Measurements from ENCODE around the gene LDLRAD2. TPM values are rescaled to one million over a fixed set of nuclear protein-coding genes. Genes with fewer than 3 reads are reported as not detected.
"Not testable (repeated sequence)": the region's sequence is repeated elsewhere in the genome, so short reads cannot be mapped to it uniquely, and the experiment has no call there.

The LDLRAD2 gene
- total RNA-seq, 1 donor from 2014 or later: 0.17 TPM

DNA sequence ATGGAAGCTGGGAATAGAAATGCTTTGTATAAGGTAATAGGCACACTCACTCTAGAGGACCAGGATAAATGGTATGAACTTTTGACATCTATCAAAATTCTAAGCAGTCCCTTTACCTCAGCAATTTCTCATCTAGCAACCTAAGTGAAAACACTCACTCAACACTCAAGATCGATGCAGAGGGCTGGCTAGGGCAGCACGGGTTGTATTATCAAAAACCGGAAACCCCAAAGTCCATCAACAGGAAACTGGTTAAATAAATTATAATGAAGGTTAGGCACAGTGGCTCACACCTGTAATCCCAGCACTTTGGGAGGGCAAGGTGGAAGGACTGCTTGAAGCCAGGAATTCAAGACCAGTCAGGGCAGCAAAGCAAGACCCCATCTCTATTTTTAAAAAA, 38.5 kb upstream of the LDLRAD2 start:
- TF ChIP-seq, protein P1, sequence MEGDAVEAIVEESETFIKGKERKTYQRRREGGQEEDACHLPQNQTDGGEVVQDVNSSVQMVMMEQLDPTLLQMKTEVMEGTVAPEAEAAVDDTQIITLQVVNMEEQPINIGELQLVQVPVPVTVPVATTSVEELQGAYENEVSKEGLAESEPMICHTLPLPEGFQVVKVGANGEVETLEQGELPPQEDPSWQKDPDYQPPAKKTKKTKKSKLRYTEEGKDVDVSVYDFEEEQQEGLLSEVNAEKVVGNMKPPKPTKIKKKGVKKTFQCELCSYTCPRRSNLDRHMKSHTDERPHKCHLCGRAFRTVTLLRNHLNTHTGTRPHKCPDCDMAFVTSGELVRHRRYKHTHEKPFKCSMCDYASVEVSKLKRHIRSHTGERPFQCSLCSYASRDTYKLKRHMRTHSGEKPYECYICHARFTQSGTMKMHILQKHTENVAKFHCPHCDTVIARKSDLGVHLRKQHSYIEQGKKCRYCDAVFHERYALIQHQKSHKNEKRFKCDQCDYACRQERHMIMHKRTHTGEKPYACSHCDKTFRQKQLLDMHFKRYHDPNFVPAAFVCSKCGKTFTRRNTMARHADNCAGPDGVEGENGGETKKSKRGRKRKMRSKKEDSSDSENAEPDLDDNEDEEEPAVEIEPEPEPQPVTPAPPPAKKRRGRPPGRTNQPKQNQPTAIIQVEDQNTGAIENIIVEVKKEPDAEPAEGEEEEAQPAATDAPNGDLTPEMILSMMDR (conservative IDR thresholded peaks at IDR 0.05; ENCODE audit: low read depth, low read length): no peak
- no peak for DNase-seq (ENCODE audit: low read depth)
- H3K4me3 ChIP-seq (ENCODE audit: low read depth, low read length): no peak overlapping the region

DNA sequence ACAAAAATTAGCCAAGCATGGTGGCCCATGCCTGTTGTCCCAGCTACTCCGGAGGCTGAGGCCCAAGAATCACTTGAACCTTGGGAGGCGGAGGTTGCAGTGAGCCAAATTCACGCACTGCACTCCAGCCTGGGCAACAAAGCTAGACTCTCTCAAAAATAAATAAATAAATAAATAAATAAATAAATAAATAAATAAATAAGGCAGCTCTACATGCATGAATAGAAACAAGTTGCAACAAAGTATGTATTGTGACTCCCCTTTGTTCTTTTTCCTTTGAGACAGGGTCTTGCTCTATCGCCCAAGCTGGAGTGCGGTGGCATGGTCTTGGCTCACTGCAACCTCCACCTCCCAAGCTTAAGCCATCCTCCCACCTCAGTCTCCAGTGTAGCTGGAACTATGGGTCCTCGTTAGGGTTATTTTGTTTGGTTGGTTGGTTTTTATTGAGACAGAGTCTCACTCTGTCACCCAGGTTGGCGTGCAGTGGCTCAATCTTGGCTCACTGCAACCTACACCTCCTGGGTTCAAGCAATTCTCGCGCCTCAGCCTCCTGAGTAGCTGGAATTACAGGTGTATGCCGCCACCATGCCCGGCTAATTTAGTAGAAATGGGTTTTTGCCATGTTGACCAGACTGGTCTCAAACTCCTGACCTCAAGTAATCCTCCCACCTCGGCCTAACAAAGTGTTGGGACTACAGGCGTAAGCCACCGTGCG, 37.1 kb upstream of the LDLRAD2 start:
- no peak for DNase-seq (ENCODE audit: low read depth)
- TF ChIP-seq, protein P1 (conservative IDR thresholded peaks at IDR 0.05; ENCODE audit: low read depth, low read length): no peak

DNA sequence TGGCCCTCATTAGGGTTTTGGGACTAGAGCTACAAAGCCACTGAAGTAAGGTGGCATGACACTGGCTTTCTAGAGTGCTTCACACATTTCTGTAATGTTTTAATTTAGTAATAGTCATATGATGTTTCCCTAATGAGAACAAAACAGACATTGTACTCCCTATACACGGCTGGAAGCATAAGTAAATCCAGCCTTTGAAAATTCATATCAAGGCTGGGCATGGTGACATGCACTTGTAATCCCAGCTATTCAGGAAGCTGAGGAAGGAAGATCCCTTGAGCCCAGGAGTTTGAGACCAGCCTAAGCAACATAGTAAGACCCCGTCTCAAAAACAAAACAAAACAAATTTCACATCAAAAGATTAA, 36.5 kb upstream of the LDLRAD2 start:
- H3K4me3 ChIP-seq (ENCODE audit: low read depth, low read length): no peak overlapping the region

More for the DNA sequence above, 37.1 kb upstream of the LDLRAD2 start:
- H3K4me3 ChIP-seq (ENCODE audit: low read depth, low read length): no peak overlapping the region

DNA sequence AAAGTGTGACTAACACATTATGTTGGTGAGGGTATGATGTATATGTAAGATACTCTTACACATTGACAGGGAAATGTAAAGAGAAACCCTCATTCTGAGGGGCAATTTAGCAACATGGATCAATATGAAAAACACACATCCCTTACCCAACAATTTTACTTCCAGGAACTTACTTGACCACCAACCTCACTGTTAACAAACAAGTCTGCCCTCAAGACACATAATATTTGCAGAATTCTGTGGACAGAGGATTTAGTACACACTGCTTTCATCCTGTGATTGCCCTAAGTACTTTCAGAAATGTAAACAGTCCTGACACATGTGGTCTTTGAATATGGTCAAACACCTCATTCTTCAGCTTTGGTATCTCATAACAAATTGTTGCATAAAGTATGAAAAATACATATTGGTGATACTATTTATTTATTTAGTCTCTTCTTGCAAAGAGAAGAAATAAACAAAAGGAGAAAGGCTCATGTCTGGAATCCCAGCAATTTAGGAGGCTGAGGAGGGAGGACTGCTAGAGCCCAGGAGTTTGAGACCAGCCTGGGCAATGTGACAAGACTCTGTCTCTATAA, 36.0 kb upstream of the LDLRAD2 start:
- H3K4me3 ChIP-seq (ENCODE audit: low read depth, low read length): no peak overlapping the region
- DNase-seq (ENCODE audit: low read depth): no peak
- TF ChIP-seq, protein P1 (conservative IDR thresholded peaks at IDR 0.05; ENCODE audit: low read depth, low read length): no peak

More for the DNA sequence above, 36.5 kb upstream of the LDLRAD2 start:
- DNase-seq (ENCODE audit: low read depth): no peak
- TF ChIP-seq, protein P1 (conservative IDR thresholded peaks at IDR 0.05; ENCODE audit: low read depth, low read length): no peak

DNA sequence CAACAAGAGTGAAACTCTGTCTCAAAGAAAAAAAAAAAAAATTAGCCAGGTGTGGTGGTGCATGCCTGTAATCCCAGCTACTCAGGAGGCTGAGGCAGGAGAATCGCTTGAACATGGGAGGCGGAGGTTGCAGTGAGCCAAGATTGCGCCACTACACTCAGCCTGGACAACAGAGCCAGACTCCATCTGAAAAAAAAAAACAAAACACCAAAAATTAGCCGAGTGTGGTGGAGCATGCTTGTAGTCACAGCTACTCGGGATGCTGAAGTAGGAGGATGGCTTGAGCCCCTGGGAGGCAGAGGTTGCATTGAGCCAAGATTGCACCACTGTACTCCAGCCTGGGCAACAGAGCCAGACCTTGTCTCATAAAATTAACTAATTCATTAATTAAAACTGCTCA, 35.1 kb upstream of the LDLRAD2 start:
- not testable (repeated sequence) for DNase-seq (ENCODE audit: low read depth)

DNA sequence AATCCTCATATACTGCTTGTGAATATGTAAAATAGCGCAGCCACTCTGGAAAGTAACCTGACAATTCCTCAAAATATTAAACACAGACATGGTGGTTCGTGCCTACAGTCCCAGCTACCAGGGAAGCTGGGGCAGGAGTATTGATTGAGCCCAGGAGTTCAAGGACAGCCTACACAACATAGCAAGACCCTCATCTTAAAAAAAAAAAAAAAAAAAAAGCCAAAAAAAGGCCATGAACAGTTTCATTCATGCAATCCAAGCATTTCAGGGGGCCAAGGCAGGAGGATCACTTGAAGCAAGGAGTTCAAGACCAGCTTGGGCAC, 33.7 kb upstream of the LDLRAD2 start:
- TF ChIP-seq, protein P1 (conservative IDR thresholded peaks at IDR 0.05; ENCODE audit: low read depth, low read length): no peak
- H3K4me3 ChIP-seq (ENCODE audit: low read depth, low read length): no peak overlapping the region
- DNase-seq (ENCODE audit: low read depth): no peak

More for the DNA sequence above, 35.1 kb upstream of the LDLRAD2 start:
- not testable (repeated sequence) for H3K4me3 ChIP-seq (ENCODE audit: low read depth, low read length)

DNA sequence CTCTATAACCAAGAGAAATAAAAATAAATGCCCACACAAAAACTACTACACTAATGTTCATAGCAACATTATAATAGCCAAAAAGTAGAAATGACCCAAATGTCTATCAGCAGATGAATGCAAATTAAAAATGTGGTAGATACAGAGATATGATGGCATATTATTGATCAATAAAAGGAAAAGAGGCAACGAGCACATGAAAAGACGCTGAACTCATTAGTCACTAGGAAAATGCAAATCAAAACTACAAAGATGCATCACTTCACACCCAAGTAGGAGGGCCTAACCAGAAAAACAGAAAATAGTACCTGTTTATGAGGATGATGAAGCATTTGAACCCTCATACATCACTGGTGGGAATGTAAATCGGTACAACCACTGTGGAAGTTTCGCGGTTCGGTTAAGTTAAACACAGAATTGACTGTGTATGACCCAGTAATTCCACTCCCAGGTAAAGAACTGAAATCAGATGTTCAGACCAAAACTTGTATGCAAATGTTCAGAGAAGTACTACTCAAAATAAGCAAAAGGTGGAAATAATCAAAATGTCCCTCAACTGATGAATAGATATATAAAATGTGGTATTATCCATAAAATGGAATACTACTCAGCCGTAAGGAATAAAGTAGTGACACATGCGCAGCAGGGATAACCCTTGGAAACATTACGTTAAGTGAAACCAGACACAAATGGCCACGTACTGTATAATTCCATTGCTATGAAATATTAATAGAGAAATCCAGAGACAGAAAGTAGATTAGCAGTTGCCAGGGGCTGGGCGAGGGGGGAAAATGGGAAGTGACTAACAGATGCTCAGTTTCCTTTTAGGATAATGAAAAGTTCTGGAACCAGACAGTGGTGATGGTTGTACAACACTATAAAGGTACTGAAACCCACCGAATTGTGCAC, 32.2 kb upstream of the LDLRAD2 start:
- H3K4me3 ChIP-seq (ENCODE audit: low read depth, low read length): no peak overlapping the region
- no peak for DNase-seq (ENCODE audit: low read depth)
- TF ChIP-seq, protein P1 (conservative IDR thresholded peaks at IDR 0.05; ENCODE audit: low read depth, low read length): no peak

All from epithelial cell of proximal tubule (primary cell).